GM19455 (cell line): Measurements from ENCODE around the gene NCKAP5.
"Not testable (repeated sequence)": the region's sequence is repeated elsewhere in the genome, so short reads cannot be mapped to it uniquely, and the experiment has no call there.

Experiments
- ATAC-seq: cut with Tn5 transposase; IDR thresholded peaks from one replicate; pipeline ENCODE4 v1.9.1; 2021; ENCODE audit not compliant: unreplicated experiment

Gene NCKAP5

GRCh38 chr2:132747046-132747445, 821.2 kb downstream of the NCKAP5 start:
- ATAC-seq: no peak

- no peak for ATAC-seq
These were observed 826.5 kb downstream of the NCKAP5 start for GRCh38 chr2:132741754-132742153.

- no peak for ATAC-seq
These were observed 828.1 kb downstream of the NCKAP5 start for GRCh38 chr2:132740081-132740720.

- ATAC-seq: no peak
These were observed 830.0 kb downstream of the NCKAP5 start for GRCh38 chr2:132738223-132738622.

- no peak for ATAC-seq
These were observed 832.2 kb downstream of the NCKAP5 start for GRCh38 chr2:132736059-132736458.

GRCh38 chr2:132734961-132735360, 833.3 kb downstream of the NCKAP5 start:
- ATAC-seq: no peak

- no peak for ATAC-seq
These were observed 835.2 kb downstream of the NCKAP5 start for GRCh38 chr2:132733094-132733493.

GRCh38 chr2:132732694-132733093, 835.6 kb downstream of the NCKAP5 start:
- no peak for ATAC-seq

GRCh38 chr2:132731441-132731840, 836.8 kb downstream of the NCKAP5 start:
- ATAC-seq: no peak

GRCh38 chr2:132730611-132731010, 837.7 kb downstream of the NCKAP5 start:
- ATAC-seq: no peak

GRCh38 chr2:132729522-132729921, 838.7 kb downstream of the NCKAP5 start:
- no peak for ATAC-seq

GRCh38 chr2:132726155-132726554, 842.1 kb downstream of the NCKAP5 start:
- ATAC-seq: no peak

- ATAC-seq: no peak
These were observed 842.5 kb downstream of the NCKAP5 start for GRCh38 chr2:132725748-132726147.

GRCh38 chr2:132725148-132725547, 843.1 kb downstream of the NCKAP5 start:
- ATAC-seq: no peak

GRCh38 chr2:132721938-132722337, 846.3 kb downstream of the NCKAP5 start:
- no peak for ATAC-seq

- ATAC-seq: no peak
These were observed 847.9 kb downstream of the NCKAP5 start for GRCh38 chr2:132720393-132720792.

GRCh38 chr2:132719480-132719879, 848.8 kb downstream of the NCKAP5 start:
- ATAC-seq: no peak

GRCh38 chr2:132716954-132717353, 851.3 kb downstream of the NCKAP5 start:
- ATAC-seq: no peak

GRCh38 chr2:132715386-132716351, 852.6 kb downstream of the NCKAP5 start:
- no peak for ATAC-seq

GRCh38 chr2:132703396-132703795, 864.9 kb downstream of the NCKAP5 start:
- no peak for ATAC-seq

GRCh38 chr2:132701810-132702209, 866.5 kb downstream of the NCKAP5 start:
- no peak for ATAC-seq

GRCh38 chr2:132699802-132700201, 868.5 kb downstream of the NCKAP5 start:
- not testable (repeated sequence) for ATAC-seq
